ENCODE data around the gene NIPSNAP2.

GRCh38 chr7:55965805-55966421 is 1.5 kb downstream of the NIPSNAP2 start:
- TF ChIP-seq REST (IDR thresholded peaks at IDR 0.05; ENCODE audit: low read depth, low read length): no peak
- no peak for TF ChIP-seq CTCF (IDR thresholded peaks at IDR 0.05)
- peak; percentile 64; the same call in 1 of the 2 replicates for TF ChIP-seq MAX (IDR thresholded peaks at IDR 0.05; ENCODE audit: low read depth)
- TF ChIP-seq TAF1 (IDR thresholded peaks at IDR 0.05; ENCODE audit: borderline replicate concordance, low read depth, low read length): no peak
- peak; percentile 34; the same call in 1 of the 2 replicates for TF ChIP-seq NFIC (IDR thresholded peaks at IDR 0.05; ENCODE audit: borderline replicate concordance)
